GM18867 (cell line): ENCODE measurements around the gene PROM2.

Experiments used
- ATAC-seq: cut with Tn5 transposase; IDR thresholded peaks from one replicate; pipeline ENCODE4 v1.9.1; 2021; ENCODE audit warnings: mild to moderate bottlenecking, moderate library complexity; ENCODE audit not compliant: unreplicated experiment

Gene PROM2

GRCh38 chr2:95336406-95336805 is 62.2 kb downstream of the PROM2 start:
- no peak for ATAC-seq

GRCh38 chr2:95337829-95338228 is 63.6 kb downstream of the PROM2 start:
- no peak for ATAC-seq
